CD8-positive, alpha-beta memory T cell (primary cell): Measurements from ENCODE around the gene CLSTN2. TPM values are rescaled to one million over a fixed set of nuclear protein-coding genes. Genes with fewer than 3 reads are reported as not detected.

Experiments used
- CTCF ChIA-PET: fragments of 350-600 bp; sonication (Branson Sonifier 250); formaldehyde crosslinking; loops from one replicate; lab custom pipeline; 2021; ENCODE audit warnings: antibody characterized with exemption; lab: Charles Lee
- POLR2A ChIA-PET: fragments of 350-600 bp; sonication (Branson Sonifier 250); formaldehyde crosslinking; loops from one replicate; lab custom pipeline; 2021; ENCODE audit warnings: antibody characterized with exemption; lab: Charles Lee
- DNase-seq, 5 donors: peaks; one replicate each; pipeline versions ENCODE4 v3.0.0 to v3.0.0-alpha.2; 2020 to 2022; ENCODE audit warnings: mixed read lengths in 1 of 5
- H3K27ac ChIP-seq: one replicate; pipeline ENCODE4 v1.7.0; 2013; ENCODE audit warnings: low read depth, mild to moderate bottlenecking, low read length, moderate library complexity
- H3K27me3 ChIP-seq: 2 replicates; pipeline ENCODE4 v1.7.0; 2013; ENCODE audit warnings: low read length, mild to moderate bottlenecking; ENCODE audit not compliant: insufficient read depth, poor library complexity, severe bottlenecking
- H3K36me3 ChIP-seq: 2 replicates; pipeline ENCODE4 v1.7.0; 2013; ENCODE audit warnings: mild to moderate bottlenecking, low read length, moderate library complexity; ENCODE audit not compliant: insufficient read depth
- H3K4me1 ChIP-seq: 2 replicates; pipeline ENCODE4 v1.7.0; 2013; ENCODE audit warnings: mild to moderate bottlenecking, low read length, moderate library complexity; ENCODE audit not compliant: insufficient read depth
- H3K4me3 ChIP-seq: 2 replicates; pipeline ENCODE4 v1.7.0; 2013; ENCODE audit warnings: mild to moderate bottlenecking, low read length
- H3K9me3 ChIP-seq: 2 replicates; pipeline ENCODE4 v1.7.0; 2013; ENCODE audit warnings: mild to moderate bottlenecking, low read length
- H3K27ac Mint-ChIP-seq, 8 donors: one replicate each; pipeline ENCODE4 v1.8.0; 2020 to 2021; ENCODE audit warnings: mixed read lengths in 8 of 8, mild to moderate bottlenecking in 6 of 8, inconsistent platforms in 3 of 8, moderate library complexity in 3 of 8
- H3K27me3 Mint-ChIP-seq, 2 donors: one replicate each; pipeline ENCODE4 v1.8.0; 2020 to 2021; ENCODE audit warnings: mixed read lengths in 2 of 2, mild to moderate bottlenecking in 1 of 2, moderate library complexity in 1 of 2
- H3K36me3 Mint-ChIP-seq, 3 donors: one replicate each; pipeline ENCODE4 v1.8.0; 2020 to 2021; ENCODE audit warnings: mixed read lengths in 3 of 3, inconsistent platforms in 1 of 3, mild to moderate bottlenecking in 1 of 3
- H3K4me1 Mint-ChIP-seq, 3 donors: one replicate each; pipeline ENCODE4 v1.8.0; 2020 to 2021; ENCODE audit warnings: mixed read lengths in 3 of 3, inconsistent platforms in 1 of 3, mild to moderate bottlenecking in 1 of 3
- H3K4me3 Mint-ChIP-seq, 7 donors: one replicate each; pipeline ENCODE4 v1.8.0; 2020 to 2021; ENCODE audit warnings: mixed read lengths in 7 of 7, mild to moderate bottlenecking in 6 of 7, moderate library complexity in 4 of 7, inconsistent platforms in 2 of 7
- H3K9me3 Mint-ChIP-seq, 5 donors: one replicate each; pipeline ENCODE4 v1.8.0; 2020 to 2022; ENCODE audit warnings: mixed read lengths in 5 of 5, mild to moderate bottlenecking in 3 of 5, moderate library complexity in 2 of 5, inconsistent platforms in 1 of 5
- polyA plus RNA-seq: library from polyadenylated mRNA; unstranded; fragments of 300-500 nt; fragmentation: Illumina TruSeq; gene quantifications from one replicate; pipeline ENCODE4 v1.2.3, GENCODE V29; 2021
- total RNA-seq, 2 experiments: library from RNA; stranded (reverse); gene quantifications; one replicate each; pipeline ENCODE4 v1.2.3, GENCODE V29; 2021

CLSTN2 gene
- total and polyA plus RNA-seq, 3 experiments from 2014 or later = not detected

DNA sequence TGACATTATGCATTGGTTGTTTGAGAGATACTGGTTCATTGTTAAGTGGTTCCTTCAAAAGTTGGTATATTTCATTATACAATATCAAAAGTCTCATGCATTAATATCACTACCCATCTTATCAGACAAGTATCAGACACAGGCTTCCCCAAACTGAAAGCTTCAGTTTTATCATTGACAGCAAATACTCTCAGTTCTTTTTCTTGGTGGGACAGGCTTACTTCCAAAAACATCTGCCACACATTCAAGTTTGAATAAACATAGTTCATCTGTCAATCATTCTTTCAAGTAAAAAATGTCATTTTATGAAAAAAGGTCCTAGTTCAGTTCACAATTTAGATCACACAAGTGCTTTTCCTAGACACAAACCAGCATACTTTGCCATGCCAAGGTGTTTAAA is 462.9 kb downstream of the CLSTN2 start:
- Mint-ChIP-seq H3K9me3 (no peaks in the 10 kb centered on the region), H3K4me1 (no peaks in the 10 kb centered on the region), H3K4me3 (no peak overlapping the region), H3K27ac (no peak overlapping the region), H3K36me3 (no peaks in the 10 kb centered on the region), H3K27me3 (peaks cover 0 to 6% of the 10 kb centered on the region in 2 donors)
- ChIA-PET CTCF (no interaction called here), POLR2A (no interaction called here)
- Histone ChIP-seq H3K36me3 (no peaks in the 10 kb centered on the region), H3K27me3 (no peaks in the 10 kb centered on the region), H3K4me1 (no peaks in the 10 kb centered on the region), H3K4me3 (no peak overlapping the region), H3K9me3 (no peaks in the 10 kb centered on the region), H3K27ac (no peak overlapping the region)
- DNase-seq = no peak

DNA sequence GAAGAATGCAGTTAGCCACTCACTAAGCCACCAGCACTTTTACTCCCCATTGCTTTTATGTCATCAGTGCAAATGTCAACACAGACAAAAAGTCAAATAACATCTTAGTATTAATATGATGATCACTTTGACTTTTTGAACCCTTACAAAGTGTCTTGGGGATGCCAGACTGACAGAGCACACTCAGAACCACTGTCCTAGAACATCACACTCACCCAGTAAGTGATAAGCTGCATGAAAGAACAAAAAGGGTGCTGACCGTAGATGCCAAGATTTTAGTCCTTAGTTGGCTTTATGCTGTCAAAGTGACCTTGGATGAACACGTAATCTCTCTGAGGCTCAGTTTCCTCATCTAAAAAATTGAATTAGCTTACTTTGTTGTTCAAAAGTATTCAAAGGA is 463.4 kb downstream of the CLSTN2 start:
- POLR2A ChIA-PET = no interaction called here
- no peak overlapping the region for H3K4me3 ChIP-seq
- Mint-ChIP-seq H3K36me3 (no peaks in the 10 kb centered on the region), H3K9me3 (no peaks in the 10 kb centered on the region), H3K4me3 (no peak overlapping the region), H3K4me1 (no peaks in the 10 kb centered on the region), H3K27me3 (peaks cover 0 to 6% of the 10 kb centered on the region in 2 donors), H3K27ac (no peak overlapping the region)
- CTCF ChIA-PET = no interaction called here
- no peaks in the 10 kb centered on the region for H3K36me3 ChIP-seq
- DNase-seq = no peak
- no peaks in the 10 kb centered on the region for H3K27me3 ChIP-seq
- H3K27ac ChIP-seq = no peak overlapping the region
- H3K9me3 ChIP-seq = no peaks in the 10 kb centered on the region
- no peaks in the 10 kb centered on the region for H3K4me1 ChIP-seq

DNA sequence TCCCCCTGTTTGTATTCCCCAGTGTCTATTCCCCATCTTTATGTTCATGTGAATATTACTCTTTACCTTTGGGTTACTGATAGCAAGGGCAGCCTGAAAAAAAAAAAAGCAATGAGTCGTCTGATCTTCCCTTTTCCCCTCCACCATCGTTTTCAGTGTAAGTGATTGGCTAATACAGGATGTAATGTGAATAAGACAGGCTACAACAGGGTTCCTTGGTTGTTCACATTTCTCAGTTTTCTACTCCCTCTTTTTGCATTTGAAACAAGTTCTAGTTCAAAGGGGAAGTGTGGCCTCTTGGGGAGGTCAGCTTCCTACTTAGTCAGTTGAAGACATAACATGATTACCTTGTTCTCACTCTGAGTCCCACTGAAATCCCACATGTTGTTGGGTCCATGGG is 464.9 kb downstream of the CLSTN2 start:
- no peaks in the 10 kb centered on the region for H3K36me3 ChIP-seq
- no peaks in the 10 kb centered on the region for H3K4me1 ChIP-seq
- Mint-ChIP-seq H3K36me3 (no peaks in the 10 kb centered on the region), H3K4me1 (no peaks in the 10 kb centered on the region), H3K27ac (no peak overlapping the region), H3K27me3 (peaks cover 1 to 3% of the 10 kb centered on the region in 2 donors), H3K9me3 (no peaks in the 10 kb centered on the region), H3K4me3 (no peak overlapping the region)
- H3K9me3 ChIP-seq = no peaks in the 10 kb centered on the region
- H3K27me3 ChIP-seq = no peaks in the 10 kb centered on the region
- POLR2A ChIA-PET = no interaction called here
- H3K4me3 ChIP-seq = no peak overlapping the region
- CTCF ChIA-PET = no interaction called here
- DNase-seq = no peak
- H3K27ac ChIP-seq = no peak overlapping the region

DNA sequence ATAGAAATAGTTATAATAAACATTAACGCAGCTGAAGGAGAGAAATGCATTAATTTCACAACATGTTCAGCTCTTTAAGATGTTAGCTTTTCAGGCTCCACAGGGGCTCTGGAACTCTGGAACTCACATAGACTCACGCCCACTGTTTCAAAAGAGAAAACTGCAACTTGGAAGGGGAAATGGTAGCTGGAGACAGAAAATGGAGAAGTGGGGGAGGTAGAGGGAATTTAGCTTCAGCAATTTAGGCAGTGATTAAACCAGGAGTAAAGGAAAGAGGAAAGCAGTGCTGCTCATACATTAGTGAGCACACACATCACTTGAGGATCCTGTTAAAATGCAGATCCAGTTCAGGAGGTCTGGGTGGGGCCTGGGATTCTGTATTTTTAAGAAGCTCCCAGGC is 468.1 kb downstream of the CLSTN2 start:
- Mint-ChIP-seq H3K4me3 (no peak overlapping the region), H3K27me3 (peaks cover 0 to 1% of the 10 kb centered on the region in 2 donors), H3K36me3 (no peaks in the 10 kb centered on the region), H3K4me1 (no peaks in the 10 kb centered on the region), H3K9me3 (peaks cover 0 to 4% (median 0%) of the 10 kb centered on the region in 5 donors), H3K27ac (no peak overlapping the region)
- no peak overlapping the region for H3K27ac ChIP-seq
- no peaks in the 10 kb centered on the region for H3K4me1 ChIP-seq
- CTCF ChIA-PET = interaction anchor here (1.5 kb wide), 1 partner anchor 14 kb away, joined by 4 read pairs; no protein-coding TSS in a partner anchor
- H3K4me3 ChIP-seq = no peak overlapping the region
- POLR2A ChIA-PET = no interaction called here
- no peaks in the 10 kb centered on the region for H3K36me3 ChIP-seq
- DNase-seq = no peak
- no peaks in the 10 kb centered on the region for H3K9me3 ChIP-seq
- no peaks in the 10 kb centered on the region for H3K27me3 ChIP-seq

DNA sequence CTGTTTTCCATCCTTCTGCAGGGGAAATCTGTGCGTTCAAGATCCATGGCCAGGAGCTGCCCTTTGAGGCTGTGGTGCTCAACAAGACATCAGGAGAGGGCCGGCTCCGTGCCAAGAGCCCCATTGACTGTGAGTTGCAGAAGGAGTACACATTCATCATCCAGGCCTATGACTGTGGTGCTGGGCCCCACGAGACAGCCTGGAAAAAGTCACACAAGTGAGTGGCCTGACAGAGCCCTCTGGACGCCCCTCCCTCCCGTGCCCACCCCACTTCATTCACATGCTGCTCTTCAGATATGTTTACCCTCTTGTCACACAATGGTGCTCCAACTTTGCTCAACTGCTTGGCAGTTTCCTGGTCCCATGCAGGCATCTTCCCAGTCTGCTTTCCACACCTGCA is 468.6 kb downstream of the CLSTN2 start:
- Mint-ChIP-seq H3K36me3 (no peaks in the 10 kb centered on the region), H3K4me1 (no peaks in the 10 kb centered on the region), H3K27me3 (peaks cover 0 to 1% of the 10 kb centered on the region in 2 donors), H3K27ac (no peak overlapping the region), H3K4me3 (no peak overlapping the region), H3K9me3 (peaks cover 0 to 5% (median 0%) of the 10 kb centered on the region in 5 donors)
- H3K4me3 ChIP-seq = no peak overlapping the region
- no peaks in the 10 kb centered on the region for H3K4me1 ChIP-seq
- no peaks in the 10 kb centered on the region for H3K27me3 ChIP-seq
- no peaks in the 10 kb centered on the region for H3K36me3 ChIP-seq
- ChIA-PET CTCF (interaction anchor here (1.5 kb wide), 1 partner anchor 14 kb away, joined by 4 read pairs; no protein-coding TSS in a partner anchor), POLR2A (no interaction called here)
- no peak overlapping the region for H3K27ac ChIP-seq
- no peak for DNase-seq
- no peaks in the 10 kb centered on the region for H3K9me3 ChIP-seq

- Mint-ChIP-seq H3K9me3 (peaks cover 0 to 18% (median 6%) of the 10 kb centered on the region in 5 donors), H3K4me1 (no peaks in the 10 kb centered on the region), H3K4me3 (no peak overlapping the region), H3K36me3 (no peaks in the 10 kb centered on the region), H3K27me3 (peaks cover 0 to 1% of the 10 kb centered on the region in 2 donors), H3K27ac (no peak overlapping the region)
- H3K9me3 ChIP-seq = no peaks in the 10 kb centered on the region
- H3K4me1 ChIP-seq = no peaks in the 10 kb centered on the region
- no peak overlapping the region for H3K4me3 ChIP-seq
- no peak overlapping the region for H3K27ac ChIP-seq
- no peaks in the 10 kb centered on the region for H3K36me3 ChIP-seq
- H3K27me3 ChIP-seq = no peaks in the 10 kb centered on the region
- ChIA-PET CTCF (no interaction called here), POLR2A (no interaction called here)
- no peak for DNase-seq
These were observed 471.7 kb downstream of the CLSTN2 start for GRCh38 chr3:140406655-140407054.

DNA sequence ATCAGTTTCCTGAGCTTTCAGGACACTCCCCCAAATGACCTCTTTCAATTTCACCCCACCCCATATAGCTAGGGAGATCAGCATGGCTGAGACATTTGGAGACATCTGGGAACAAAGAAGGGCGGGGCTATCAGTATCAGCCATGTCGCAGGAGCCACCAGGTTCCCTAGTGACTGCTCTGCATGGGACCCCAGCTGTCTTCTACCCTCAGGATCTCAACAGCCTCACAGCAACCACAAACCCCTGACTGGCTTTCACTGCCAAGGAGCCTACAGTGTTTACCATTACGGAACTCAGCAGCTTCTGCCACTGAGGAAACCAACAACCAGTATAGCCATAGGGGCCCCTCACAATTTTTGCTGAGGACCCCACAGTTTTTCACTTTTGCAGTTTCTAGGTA is 473.3 kb downstream of the CLSTN2 start:
- Mint-ChIP-seq H3K27me3 (peaks cover 0 to 1% of the 10 kb centered on the region in 2 donors), H3K36me3 (no peaks in the 10 kb centered on the region), H3K27ac (no peak overlapping the region), H3K9me3 (peaks cover 0 to 18% (median 6%) of the 10 kb centered on the region in 5 donors), H3K4me1 (no peaks in the 10 kb centered on the region), H3K4me3 (no peak overlapping the region)
- Histone ChIP-seq H3K4me1 (no peaks in the 10 kb centered on the region), H3K4me3 (no peak overlapping the region), H3K9me3 (no peaks in the 10 kb centered on the region), H3K36me3 (no peaks in the 10 kb centered on the region), H3K27me3 (no peaks in the 10 kb centered on the region), H3K27ac (no peak overlapping the region)
- CTCF ChIA-PET = no interaction called here
- DNase-seq = no peak
- POLR2A ChIA-PET = no interaction called here

DNA sequence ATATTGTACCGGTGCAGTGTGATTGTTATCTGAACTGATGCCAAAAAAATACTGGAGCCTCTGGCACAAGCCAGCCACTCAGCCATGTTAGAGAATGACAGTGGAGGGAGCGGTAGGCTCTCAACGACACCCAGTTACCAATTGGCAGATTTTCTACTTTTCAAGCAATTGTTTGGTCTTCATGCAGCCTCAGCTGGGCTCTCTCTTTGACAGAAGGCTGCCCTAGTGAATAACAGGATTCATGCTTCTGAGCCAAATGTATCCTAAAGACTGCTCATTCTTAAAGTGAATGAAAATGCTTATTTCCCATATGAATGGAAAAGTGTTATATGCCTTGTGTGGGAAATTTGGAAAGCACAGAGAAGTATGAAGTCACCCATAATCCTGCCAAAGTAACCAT is 481.7 kb downstream of the CLSTN2 start:
- H3K9me3 ChIP-seq = no peaks in the 10 kb centered on the region
- DNase-seq = no peak
- Mint-ChIP-seq H3K36me3 (no peaks in the 10 kb centered on the region), H3K27ac (no peak overlapping the region), H3K27me3 (peaks cover 0 to 3% of the 10 kb centered on the region in 2 donors), H3K4me1 (no peaks in the 10 kb centered on the region), H3K9me3 (peaks cover 0 to 3% (median 0%) of the 10 kb centered on the region in 5 donors), H3K4me3 (no peak overlapping the region)
- no peaks in the 10 kb centered on the region for H3K4me1 ChIP-seq
- POLR2A ChIA-PET = no interaction called here
- no peak overlapping the region for H3K4me3 ChIP-seq
- CTCF ChIA-PET = interaction anchor here (1.5 kb wide), 1 partner anchor 13 kb away, joined by 4 read pairs; no protein-coding TSS in a partner anchor
- no peaks in the 10 kb centered on the region for H3K27me3 ChIP-seq
- no peaks in the 10 kb centered on the region for H3K36me3 ChIP-seq
- H3K27ac ChIP-seq = no peak overlapping the region
